22Rv1 (cell line): ENCODE results near the gene GAL3ST1.

Experiments
- H3K27ac ChIP-seq: fragments of 450-650 bp; 2 replicates; pipeline ENCODE4 v1.5.1; 2017
- CTCF ChIP-seq: fragments of 450-650 bp; IDR thresholded peaks from 2 replicates; pipeline ENCODE4 v1.5.1; 2017; ENCODE audit warnings: mild to moderate bottlenecking
- ZFX ChIP-seq: fragments of 450-650 bp; IDR thresholded peaks from 2 replicates; pipeline ENCODE4 v1.6.1; 2017; ENCODE audit warnings: antibody characterized with exemption, borderline replicate concordance

Gene GAL3ST1

GRCh38 chr22:30596199-30596598 is 21.7 kb upstream of the GAL3ST1 start:
- TF ChIP-seq CTCF, result no peak
- no peak for TF ChIP-seq ZFX
- H3K27ac ChIP-seq, result no peak overlapping the region

- peak overlapping the region; percentile 75; the same call in 1 of the 2 replicates for H3K27ac ChIP-seq
Observed at GRCh38 chr22:30592360-30592713, 17.9 kb upstream of the GAL3ST1 start.

- H3K27ac ChIP-seq, result peak within 1 kb of the TSS; percentile 75
- no peak for TF ChIP-seq CTCF
- TF ChIP-seq ZFX, result no peak
Observed at GRCh38 chr22:30591588-30592359, 17.3 kb upstream of the GAL3ST1 start, which contains the start of gene PES1. Gene PES1, minus strand, starts transcription at chr22:30591910. Its CDS starts 77 bp downstream, at chr22:30591833.

- peak overlapping the region; percentile 75 for H3K27ac ChIP-seq
- TF ChIP-seq ZFX (no peak), CTCF (no peak)
Observed at GRCh38 chr22:30591191-30591587, 16.7 kb upstream of the GAL3ST1 start.

- TF ChIP-seq ZFX (no peak), CTCF (no peak)
- no peak overlapping the region for H3K27ac ChIP-seq
Observed at GRCh38 chr22:30586414-30586813, 11.9 kb upstream of the GAL3ST1 start.

- TF ChIP-seq CTCF, result no peak
- no peak for TF ChIP-seq ZFX
- H3K27ac ChIP-seq, result no peak overlapping the region
Observed at GRCh38 chr22:30584441-30584840, 10.0 kb upstream of the GAL3ST1 start.

- H3K27ac ChIP-seq, result no peak overlapping the region
- TF ChIP-seq ZFX (no peak), CTCF (no peak)
Observed at GRCh38 chr22:30582788-30583545, 8.5 kb upstream of the GAL3ST1 start.
